H9 (cell line): ENCODE data around the gene NALCN. TPM values are rescaled to one million over a fixed set of nuclear protein-coding genes. Genes with fewer than 3 reads are reported as not detected.

ENCODE experiments used
- DNase-seq: peaks from one replicate; pipeline ENCODE4 v3.0.0-alpha.2; 2017
- H2AFZ ChIP-seq: one replicate; pipeline ENCODE4 v1.6.1; 2013; ENCODE audit warnings: mild to moderate bottlenecking, low read length, control low read depth, moderate library complexity
- H2AK5ac ChIP-seq: 2 replicates; pipeline ENCODE4 v1.6.1; 2013; ENCODE audit warnings: low read length, control low read depth, mixed read lengths; ENCODE audit not compliant: insufficient read length
- H2BK120ac ChIP-seq: one replicate; pipeline ENCODE4 v1.6.1; 2013; ENCODE audit warnings: low read depth, mild to moderate bottlenecking, low read length, control low read depth, inconsistent platforms; ENCODE audit not compliant: poor library complexity, severe bottlenecking
- H2BK12ac ChIP-seq: 2 replicates; pipeline ENCODE4 v1.6.1; 2013; ENCODE audit warnings: low read length, control low read depth, mixed read lengths, low read depth; ENCODE audit not compliant: insufficient read length
- H2BK15ac ChIP-seq: 2 replicates; pipeline ENCODE4 v1.6.1; 2013; ENCODE audit warnings: low read depth, low read length, control low read depth
- H2BK20ac ChIP-seq: one replicate; pipeline ENCODE4 v1.6.1; 2013; ENCODE audit warnings: low read depth, mild to moderate bottlenecking, low read length, control low read depth, inconsistent platforms; ENCODE audit not compliant: poor library complexity, severe bottlenecking
- H2BK5ac ChIP-seq: 2 replicates; pipeline ENCODE4 v1.6.1; 2013; ENCODE audit warnings: low read length, control low read depth, mixed read lengths; ENCODE audit not compliant: insufficient read length
- H3K14ac ChIP-seq: 2 replicates; pipeline ENCODE4 v1.6.1; 2013; ENCODE audit warnings: low read length, control low read depth; ENCODE audit not compliant: insufficient read depth
- H3K18ac ChIP-seq: 2 replicates; pipeline ENCODE4 v1.6.1; 2013; ENCODE audit warnings: low read depth, mild to moderate bottlenecking, mixed read lengths, low read length, control low read depth; ENCODE audit not compliant: insufficient read length
- H3K23ac ChIP-seq: 2 replicates; pipeline ENCODE4 v1.6.1; 2013; ENCODE audit warnings: low read length, control low read depth, mixed read lengths, low read depth; ENCODE audit not compliant: insufficient read length
- H3K23me2 ChIP-seq: 2 replicates; pipeline ENCODE4 v1.6.1; 2013; ENCODE audit warnings: low read depth, mild to moderate bottlenecking, mixed read lengths, low read length, control low read depth; ENCODE audit not compliant: insufficient read length, poor library complexity, severe bottlenecking
- H3K27ac ChIP-seq: 2 replicates; pipeline ENCODE4 v1.5.1; 2013; ENCODE audit warnings: low read length, control low read depth, mixed read lengths, low read depth; ENCODE audit not compliant: insufficient read length
- H3K27me3 ChIP-seq: 2 replicates; pipeline ENCODE4 v1.6.1; 2013; ENCODE audit warnings: low read length, control low read depth, inconsistent platforms; ENCODE audit not compliant: insufficient read depth
- H3K4ac ChIP-seq: 2 replicates; pipeline ENCODE4 v1.6.1; 2013; ENCODE audit warnings: low read depth, mild to moderate bottlenecking, control low read depth, inconsistent platforms, low read length, moderate library complexity
- H3K4me1 ChIP-seq: 2 replicates; pipeline ENCODE4 v1.6.1; 2013; ENCODE audit warnings: low read length, control low read depth, inconsistent platforms; ENCODE audit not compliant: insufficient read depth
- H3K4me2 ChIP-seq: 2 replicates; pipeline ENCODE4 v1.6.1; 2013; ENCODE audit warnings: low read length, control low read depth, mixed read lengths; ENCODE audit not compliant: insufficient read length, insufficient read depth
- H3K56ac ChIP-seq: 2 replicates; pipeline ENCODE4 v1.6.1; 2013; ENCODE audit warnings: low read depth, mild to moderate bottlenecking, mixed read lengths, low read length, control low read depth; ENCODE audit not compliant: insufficient read length
- H3K79me1 ChIP-seq: 2 replicates; pipeline ENCODE4 v1.6.1; 2013; ENCODE audit warnings: low read depth, mild to moderate bottlenecking, moderate library complexity, low read length, control low read depth, inconsistent platforms; ENCODE audit not compliant: insufficient read depth, poor library complexity, severe bottlenecking
- H3K79me2 ChIP-seq: 2 replicates; pipeline ENCODE4 v1.6.1; 2013; ENCODE audit warnings: low read length, control low read depth, inconsistent platforms; ENCODE audit not compliant: insufficient read depth
- H3K9ac ChIP-seq: 2 replicates; pipeline ENCODE4 v1.6.1; 2013; ENCODE audit warnings: low read length, control low read depth, mixed read lengths; ENCODE audit not compliant: insufficient read length; ENCODE audit errors: extremely low read depth
- H3K9me3 ChIP-seq: one replicate; pipeline ENCODE4 v1.6.1; 2013; ENCODE audit warnings: low read depth, low read length, inconsistent platforms; ENCODE audit not compliant: control insufficient read depth
- H3T11ph ChIP-seq: one replicate; pipeline ENCODE4 v1.6.1; 2013; ENCODE audit warnings: mild to moderate bottlenecking, low read length, control low read depth, inconsistent platforms
- H4K20me1 ChIP-seq: one replicate; pipeline ENCODE4 v1.6.1; 2013; ENCODE audit not compliant: control insufficient read depth, insufficient read length, insufficient read depth
- H4K5ac ChIP-seq: 2 replicates; pipeline ENCODE4 v1.6.1; 2013; ENCODE audit warnings: low read depth, mild to moderate bottlenecking, mixed read lengths, low read length, control low read depth; ENCODE audit not compliant: insufficient read length
- H4K8ac ChIP-seq: replicated peaks from 2 replicates; pipeline ENCODE4 v1.6.1; 2013; ENCODE audit warnings: low read length, control low read depth, mixed read lengths, low read depth; ENCODE audit not compliant: insufficient read length
- H4K91ac ChIP-seq: 2 replicates; pipeline ENCODE4 v1.6.1; 2013; ENCODE audit warnings: low read depth, mild to moderate bottlenecking, moderate library complexity, mixed read lengths, low read length, control low read depth; ENCODE audit not compliant: insufficient read length
- H3K27ac Mint-ChIP-seq, 3 experiments: 2 replicates in 2 of 3; 3 replicates in 1 of 3; pipeline ENCODE4 v1.8.0; 2020 to 2021; ENCODE audit warnings: mixed read lengths in 3 of 3, mild to moderate bottlenecking in 1 of 3, moderate library complexity in 1 of 3
- H3K27me3 Mint-ChIP-seq: 2 replicates; pipeline ENCODE4 v1.8.0; 2021; ENCODE audit warnings: low read depth, mild to moderate bottlenecking, moderate library complexity, mixed read lengths
- H3K36me3 Mint-ChIP-seq, 3 experiments: 2 replicates in 2 of 3; 3 replicates in 1 of 3; pipeline ENCODE4 v1.8.0; 2020 to 2021; ENCODE audit warnings: low read depth in 3 of 3, mixed read lengths in 3 of 3; ENCODE audit not compliant: insufficient read depth in 1 of 3
- H3K4me1 Mint-ChIP-seq, 2 experiments: 2 replicates each; pipeline ENCODE4 v1.8.0; 2020; ENCODE audit warnings: mixed read lengths in 2 of 2
- H3K4me3 Mint-ChIP-seq, 2 experiments: 2 replicates in 1 of 2; 3 replicates in 1 of 2; pipeline ENCODE4 v1.8.0; 2020 to 2021; ENCODE audit warnings: mild to moderate bottlenecking in 2 of 2, mixed read lengths in 2 of 2, moderate library complexity in 1 of 2
- H3K9me3 Mint-ChIP-seq, 2 experiments: 2 replicates in 1 of 2; 3 replicates in 1 of 2; pipeline ENCODE4 v1.8.0; 2020; ENCODE audit warnings: mild to moderate bottlenecking in 2 of 2, mixed read lengths in 2 of 2, moderate library complexity in 1 of 2
- WGBS: extraction: QIAGEN DNeasy Blood & Tissue Kit; methylation state at CpG from one replicate; pipeline ENCODE4 v1.1.7; 2013; ENCODE audit warnings: missing lambda C conversion rate, low lambda C conversion rate, mixed read lengths; ENCODE audit not compliant: insufficient read length; ENCODE audit errors: extremely low coverage; 5-methylcytosine and 5-hydroxymethylcytosine counted together
- total RNA-seq: library from RNA; stranded (reverse); gene quantifications from 2 replicates; pipeline ENCODE4 v1.2.1, GENCODE V29; 2021
- TF ChIP-seq, protein P1 (sequence below): fragments of 200-600 bp; sonication (generic); conservative IDR thresholded peaks from 3 replicates; pipeline ENCODE4 v1.8.0; 2021; ENCODE audit warnings: antibody characterized with exemption, mild to moderate bottlenecking

The NALCN gene
- total RNA-seq, 1 experiment from 2014 or later: 0.09 TPM

GRCh38 chr13:101291206-101291605 lies 125.1 kb downstream of the NALCN start:
- H2BK12ac ChIP-seq: no peak overlapping the region
- H4K20me1 ChIP-seq: no peaks in the 10 kb centered on the region
- no peak overlapping the region for H4K8ac ChIP-seq
- H4K5ac ChIP-seq: no peak overlapping the region
- H3K14ac ChIP-seq: no peak overlapping the region
- no peak overlapping the region for H3T11ph ChIP-seq
- no CpG with 5 or more reads among the region's 2 CpGs for WGBS
- DNase-seq: no peak
- no peaks in the 10 kb centered on the region for H3K4me1 ChIP-seq
- Mint-ChIP-seq H3K4me3 (no peak overlapping the region), H3K9me3 (no peaks in the 10 kb centered on the region; a peak in 1 of 5 replicates), H3K4me1 (peaks cover 0 to 2% of the 10 kb centered on the region in 2 experiments; a peak in 1 of 4 replicates), H3K27ac (no peak overlapping the region; a peak in 1 of 7 replicates), H3K27me3 (no peaks in the 10 kb centered on the region), H3K36me3 (no peaks in the 10 kb centered on the region)
- H3K23ac ChIP-seq: no peak overlapping the region
- no peak overlapping the region for H3K56ac ChIP-seq
- no peak overlapping the region for H2BK120ac ChIP-seq
- no peaks in the 10 kb centered on the region for H3K23me2 ChIP-seq
- H2BK5ac ChIP-seq: no peak overlapping the region
- no peak overlapping the region for H3K27ac ChIP-seq
- no peak overlapping the region for H2BK20ac ChIP-seq
- no peak overlapping the region for H3K4me2 ChIP-seq
- H3K18ac ChIP-seq: no peak overlapping the region
- no peak overlapping the region for H2AK5ac ChIP-seq
- no peaks in the 10 kb centered on the region for H3K9me3 ChIP-seq
- no peak overlapping the region for H2AFZ ChIP-seq
- no peaks in the 10 kb centered on the region for H3K79me2 ChIP-seq
- H3K4ac ChIP-seq: no peak overlapping the region
- no peak overlapping the region for H3K9ac ChIP-seq
- no peaks in the 10 kb centered on the region for H3K79me1 ChIP-seq
- no peak overlapping the region for H2BK15ac ChIP-seq
- H4K91ac ChIP-seq: no peak overlapping the region
- TF ChIP-seq, protein P1, sequence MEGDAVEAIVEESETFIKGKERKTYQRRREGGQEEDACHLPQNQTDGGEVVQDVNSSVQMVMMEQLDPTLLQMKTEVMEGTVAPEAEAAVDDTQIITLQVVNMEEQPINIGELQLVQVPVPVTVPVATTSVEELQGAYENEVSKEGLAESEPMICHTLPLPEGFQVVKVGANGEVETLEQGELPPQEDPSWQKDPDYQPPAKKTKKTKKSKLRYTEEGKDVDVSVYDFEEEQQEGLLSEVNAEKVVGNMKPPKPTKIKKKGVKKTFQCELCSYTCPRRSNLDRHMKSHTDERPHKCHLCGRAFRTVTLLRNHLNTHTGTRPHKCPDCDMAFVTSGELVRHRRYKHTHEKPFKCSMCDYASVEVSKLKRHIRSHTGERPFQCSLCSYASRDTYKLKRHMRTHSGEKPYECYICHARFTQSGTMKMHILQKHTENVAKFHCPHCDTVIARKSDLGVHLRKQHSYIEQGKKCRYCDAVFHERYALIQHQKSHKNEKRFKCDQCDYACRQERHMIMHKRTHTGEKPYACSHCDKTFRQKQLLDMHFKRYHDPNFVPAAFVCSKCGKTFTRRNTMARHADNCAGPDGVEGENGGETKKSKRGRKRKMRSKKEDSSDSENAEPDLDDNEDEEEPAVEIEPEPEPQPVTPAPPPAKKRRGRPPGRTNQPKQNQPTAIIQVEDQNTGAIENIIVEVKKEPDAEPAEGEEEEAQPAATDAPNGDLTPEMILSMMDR: no peak
- H3K27me3 ChIP-seq: no peaks in the 10 kb centered on the region
